Measurements from ENCODE around the gene TCERG1L.

DNA sequence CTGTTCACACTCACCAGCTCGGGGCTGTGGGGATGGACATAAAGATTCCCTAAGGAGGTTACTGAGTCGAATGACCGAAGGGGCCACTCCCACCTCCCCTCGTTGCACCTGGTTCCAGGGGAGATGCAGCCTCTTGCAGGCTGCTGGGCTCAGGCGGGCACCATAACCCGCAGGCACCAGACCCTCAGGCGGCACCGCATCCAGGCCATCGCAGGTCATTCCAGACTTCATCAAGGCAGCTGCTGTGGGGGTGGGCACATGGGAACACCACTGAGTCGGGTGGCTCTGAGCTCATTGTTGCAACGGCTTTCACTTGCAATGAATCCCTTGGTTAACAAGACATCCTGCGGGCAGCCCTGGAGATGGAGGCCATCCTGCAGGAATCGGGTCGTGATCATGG lies 221.7 kb downstream of the TCERG1L start:
- TF ChIP-seq EP300 (IDR thresholded peaks at IDR 0.05; ENCODE audit: borderline replicate concordance) = no peak
- TF ChIP-seq CEBPB (IDR thresholded peaks at IDR 0.05) = no peak
- TF ChIP-seq TEAD4 (IDR thresholded peaks at IDR 0.05) = no peak
- TF ChIP-seq TAF1 (IDR thresholded peaks at IDR 0.05; ENCODE audit: low read depth) = no peak
- TF ChIP-seq CREB1 (IDR thresholded peaks at IDR 0.05; ENCODE audit: low read depth) = no peak
- TF ChIP-seq, protein P1, sequence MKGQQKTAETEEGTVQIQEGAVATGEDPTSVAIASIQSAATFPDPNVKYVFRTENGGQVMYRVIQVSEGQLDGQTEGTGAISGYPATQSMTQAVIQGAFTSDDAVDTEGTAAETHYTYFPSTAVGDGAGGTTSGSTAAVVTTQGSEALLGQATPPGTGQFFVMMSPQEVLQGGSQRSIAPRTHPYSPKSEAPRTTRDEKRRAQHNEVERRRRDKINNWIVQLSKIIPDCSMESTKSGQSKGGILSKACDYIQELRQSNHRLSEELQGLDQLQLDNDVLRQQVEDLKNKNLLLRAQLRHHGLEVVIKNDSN (IDR thresholded peaks at IDR 0.05) = no peak
- TF ChIP-seq, protein P2, sequence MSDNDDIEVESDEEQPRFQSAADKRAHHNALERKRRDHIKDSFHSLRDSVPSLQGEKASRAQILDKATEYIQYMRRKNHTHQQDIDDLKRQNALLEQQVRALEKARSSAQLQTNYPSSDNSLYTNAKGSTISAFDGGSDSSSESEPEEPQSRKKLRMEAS (IDR thresholded peaks at IDR 0.05) = no peak
- no peak for TF ChIP-seq FOXM1 (IDR thresholded peaks at IDR 0.05; ENCODE audit: borderline replicate concordance, low read depth)
- TF ChIP-seq, protein P3, sequence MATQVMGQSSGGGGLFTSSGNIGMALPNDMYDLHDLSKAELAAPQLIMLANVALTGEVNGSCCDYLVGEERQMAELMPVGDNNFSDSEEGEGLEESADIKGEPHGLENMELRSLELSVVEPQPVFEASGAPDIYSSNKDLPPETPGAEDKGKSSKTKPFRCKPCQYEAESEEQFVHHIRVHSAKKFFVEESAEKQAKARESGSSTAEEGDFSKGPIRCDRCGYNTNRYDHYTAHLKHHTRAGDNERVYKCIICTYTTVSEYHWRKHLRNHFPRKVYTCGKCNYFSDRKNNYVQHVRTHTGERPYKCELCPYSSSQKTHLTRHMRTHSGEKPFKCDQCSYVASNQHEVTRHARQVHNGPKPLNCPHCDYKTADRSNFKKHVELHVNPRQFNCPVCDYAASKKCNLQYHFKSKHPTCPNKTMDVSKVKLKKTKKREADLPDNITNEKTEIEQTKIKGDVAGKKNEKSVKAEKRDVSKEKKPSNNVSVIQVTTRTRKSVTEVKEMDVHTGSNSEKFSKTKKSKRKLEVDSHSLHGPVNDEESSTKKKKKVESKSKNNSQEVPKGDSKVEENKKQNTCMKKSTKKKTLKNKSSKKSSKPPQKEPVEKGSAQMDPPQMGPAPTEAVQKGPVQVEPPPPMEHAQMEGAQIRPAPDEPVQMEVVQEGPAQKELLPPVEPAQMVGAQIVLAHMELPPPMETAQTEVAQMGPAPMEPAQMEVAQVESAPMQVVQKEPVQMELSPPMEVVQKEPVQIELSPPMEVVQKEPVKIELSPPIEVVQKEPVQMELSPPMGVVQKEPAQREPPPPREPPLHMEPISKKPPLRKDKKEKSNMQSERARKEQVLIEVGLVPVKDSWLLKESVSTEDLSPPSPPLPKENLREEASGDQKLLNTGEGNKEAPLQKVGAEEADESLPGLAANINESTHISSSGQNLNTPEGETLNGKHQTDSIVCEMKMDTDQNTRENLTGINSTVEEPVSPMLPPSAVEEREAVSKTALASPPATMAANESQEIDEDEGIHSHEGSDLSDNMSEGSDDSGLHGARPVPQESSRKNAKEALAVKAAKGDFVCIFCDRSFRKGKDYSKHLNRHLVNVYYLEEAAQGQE (IDR thresholded peaks at IDR 0.05; ENCODE audit: low read depth) = no peak
- TF ChIP-seq NFIC (IDR thresholded peaks at IDR 0.05) = no peak
- no peak for TF ChIP-seq TCF12 (IDR thresholded peaks at IDR 0.05; ENCODE audit: low read depth)
- no peak for TF ChIP-seq EGR1 (IDR thresholded peaks at IDR 0.05)
- no peak for TF ChIP-seq RAD21 (IDR thresholded peaks at IDR 0.05; ENCODE audit: low read depth)
